ENCODE results near the gene AMHR2.

AMHR2 gene

GRCh38 chr12:53453953-53454640 is 30.4 kb downstream of the AMHR2 start:
- ChIA-PET CTCF (interaction anchor here (0.6 kb wide), 1 partner anchor 16 kb away, joined by 4 read pairs; no protein-coding TSS in a partner anchor), POLR2A (ENCODE audit: low non-redundant PET) (no interaction called here)
- DNase-seq (ENCODE audit: low spot score): no peak
- no peak for TF ChIP-seq CTCF (conservative IDR thresholded peaks at IDR 0.05; ENCODE audit: low read depth)
- no peak overlapping the region for H3K27ac ChIP-seq

GRCh38 chr12:53454707-53455106 is 31.1 kb downstream of the AMHR2 start:
- no peak for DNase-seq (ENCODE audit: low spot score)
- CTCF ChIA-PET: no interaction called here
- no peak overlapping the region for H3K27ac ChIP-seq
- POLR2A ChIA-PET (ENCODE audit: low non-redundant PET): no interaction called here
- no peak for TF ChIP-seq CTCF (conservative IDR thresholded peaks at IDR 0.05; ENCODE audit: low read depth)

- no peak overlapping the region; the same call in 1 of the 2 replicates for H3K27ac ChIP-seq
- TF ChIP-seq CTCF (conservative IDR thresholded peaks at IDR 0.05; ENCODE audit: low read depth): no peak
- no peak for DNase-seq (ENCODE audit: low spot score)
- POLR2A ChIA-PET (ENCODE audit: low non-redundant PET): no interaction called here
- CTCF ChIA-PET: no interaction called here
These were observed 33.2 kb downstream of the AMHR2 start for GRCh38 chr12:53456654-53457366.

- H3K27ac ChIP-seq: no peak overlapping the region
- ChIA-PET POLR2A (ENCODE audit: low non-redundant PET) (no interaction called here), CTCF (no interaction called here)
- TF ChIP-seq CTCF (conservative IDR thresholded peaks at IDR 0.05; ENCODE audit: low read depth): no peak
- DNase-seq (ENCODE audit: low spot score): no peak
These were observed 35.4 kb downstream of the AMHR2 start for GRCh38 chr12:53459097-53459496.

GRCh38 chr12:53461059-53461458 is 37.4 kb downstream of the AMHR2 start:
- H3K27ac ChIP-seq: no peak overlapping the region
- no peak for TF ChIP-seq CTCF (conservative IDR thresholded peaks at IDR 0.05; ENCODE audit: low read depth)

GRCh38 chr12:53461591-53461990 is 37.9 kb downstream of the AMHR2 start:
- no peak for TF ChIP-seq CTCF (conservative IDR thresholded peaks at IDR 0.05; ENCODE audit: low read depth)
- POLR2A ChIA-PET (ENCODE audit: low non-redundant PET): no interaction called here
- H3K27ac ChIP-seq: no peak overlapping the region
- CTCF ChIA-PET: no interaction called here
- DNase-seq (ENCODE audit: low spot score): no peak

More at GRCh38 chr12:53461059-53461458, 37.4 kb downstream of the AMHR2 start:
- ChIA-PET POLR2A (ENCODE audit: low non-redundant PET) (no interaction called here), CTCF (no interaction called here)
- no peak for DNase-seq (ENCODE audit: low spot score)
